ENCODE data around the gene LSR.

LSR gene

DNA sequence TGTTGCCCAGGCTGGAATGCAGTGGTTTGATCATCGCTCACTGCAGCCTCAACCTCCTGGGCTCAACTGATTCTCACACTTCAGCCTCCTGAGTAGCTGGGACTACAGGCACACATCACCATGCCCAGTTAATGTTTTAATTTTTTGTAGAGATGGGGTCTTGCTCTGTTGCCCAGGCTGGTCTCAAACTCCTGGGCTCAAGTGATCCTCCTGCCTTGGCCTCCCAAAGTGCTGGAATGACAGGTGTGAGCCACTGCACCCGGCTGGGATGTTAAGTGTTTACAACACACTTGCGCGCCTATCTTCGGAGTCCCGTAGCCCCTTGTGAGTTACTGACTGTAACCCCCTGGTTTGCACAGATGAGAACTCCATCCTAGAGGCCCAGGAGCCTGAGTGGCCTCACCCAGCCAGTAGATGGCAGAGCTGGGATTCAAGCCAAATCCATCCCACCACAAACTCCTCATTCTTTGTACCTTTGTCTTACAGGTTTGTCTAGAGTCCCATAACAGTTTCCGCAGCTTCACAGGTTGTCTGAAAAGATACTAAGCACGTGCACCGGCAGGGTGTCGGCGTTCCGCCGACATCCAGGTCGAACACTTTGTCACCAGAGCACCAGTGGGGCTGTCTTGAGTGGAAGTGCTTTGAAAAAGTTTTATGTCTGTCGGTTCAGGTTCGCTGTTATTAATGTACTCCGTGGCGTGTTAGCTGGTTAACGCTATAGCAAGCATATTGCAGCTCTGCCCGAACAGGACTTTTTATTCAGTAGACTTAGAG is 57.9 kb downstream of the LSR start:
- no peak for DNase-seq

DNA sequence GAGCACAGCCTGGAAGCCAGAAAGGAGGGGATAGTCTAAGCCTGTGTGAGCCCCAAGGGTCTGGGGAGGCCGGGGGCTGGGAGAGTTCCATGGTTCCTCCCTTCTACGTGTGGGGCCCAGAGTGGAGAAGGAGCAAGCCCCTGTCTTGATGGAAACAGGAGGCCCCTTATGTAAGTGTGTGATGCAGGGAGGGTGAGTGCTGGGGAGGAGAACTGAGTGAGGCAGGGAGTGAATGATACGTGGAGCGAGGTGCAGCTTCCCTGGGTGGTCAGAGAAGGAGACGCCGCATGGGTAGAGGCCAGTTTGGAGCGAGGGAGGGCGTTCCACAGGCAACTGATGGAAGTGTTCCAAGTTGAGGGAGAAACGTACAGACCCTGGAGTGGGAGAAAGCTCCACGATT is 59.1 kb downstream of the LSR start:
- DNase-seq: no peak

DNA sequence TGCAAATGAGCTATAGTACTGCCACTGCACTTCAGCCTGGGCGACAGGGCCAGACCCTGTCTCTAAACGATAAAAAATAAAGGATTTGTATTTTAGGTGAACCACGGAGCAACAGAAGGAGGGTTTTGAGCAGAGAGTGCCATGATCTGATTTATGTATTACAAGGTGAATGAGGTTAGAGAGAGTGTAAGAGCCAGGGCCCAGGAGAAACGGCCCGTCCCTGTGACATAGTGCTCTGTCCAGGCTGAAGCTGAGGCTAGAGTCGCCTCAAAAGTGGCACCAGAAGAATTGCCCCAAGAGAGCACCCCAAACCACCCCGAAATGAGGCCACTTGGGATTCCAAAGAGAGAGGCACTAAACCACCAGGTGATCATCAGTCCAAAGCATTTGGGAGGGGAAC is 60.1 kb downstream of the LSR start:
- DNase-seq: no peak

DNA sequence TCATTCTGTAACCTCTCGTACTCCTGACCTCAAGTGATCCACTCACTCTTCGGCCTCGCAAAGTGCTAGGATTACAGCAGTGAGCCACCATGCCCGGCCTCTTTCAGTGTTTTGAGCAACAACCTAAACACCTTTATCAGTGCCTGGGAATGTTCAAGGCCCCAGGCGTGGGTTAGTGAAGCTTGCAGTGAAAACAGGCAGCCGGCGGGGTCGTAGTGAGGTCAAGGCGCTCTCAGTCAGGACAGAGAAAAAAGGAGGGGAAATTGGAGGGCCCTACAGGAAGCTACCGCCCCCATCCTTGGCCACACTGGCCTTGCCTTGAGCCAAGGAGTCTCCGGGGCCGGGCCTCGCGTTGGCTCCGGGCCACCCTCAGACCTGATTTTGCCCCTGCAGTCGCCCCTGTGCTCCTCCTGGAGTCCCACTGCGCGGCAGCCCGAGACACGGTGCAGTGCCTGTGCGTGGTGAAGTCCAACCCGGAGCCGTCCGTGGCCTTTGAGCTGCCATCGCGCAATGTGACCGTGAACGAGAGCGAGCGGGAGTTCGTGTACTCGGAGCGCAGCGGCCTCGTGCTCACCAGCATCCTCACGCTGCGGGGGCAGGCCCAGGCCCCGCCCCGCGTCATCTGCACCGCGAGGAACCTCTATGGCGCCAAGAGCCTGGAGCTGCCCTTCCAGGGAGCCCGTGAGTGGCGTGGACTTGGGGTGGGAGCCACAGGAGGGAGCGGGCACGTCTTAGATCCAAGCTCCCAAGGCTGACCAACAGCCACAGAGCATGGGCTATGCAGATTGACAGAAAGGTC is 60.9 kb downstream of the LSR start:
- DNase-seq: peak; percentile 82

DNA sequence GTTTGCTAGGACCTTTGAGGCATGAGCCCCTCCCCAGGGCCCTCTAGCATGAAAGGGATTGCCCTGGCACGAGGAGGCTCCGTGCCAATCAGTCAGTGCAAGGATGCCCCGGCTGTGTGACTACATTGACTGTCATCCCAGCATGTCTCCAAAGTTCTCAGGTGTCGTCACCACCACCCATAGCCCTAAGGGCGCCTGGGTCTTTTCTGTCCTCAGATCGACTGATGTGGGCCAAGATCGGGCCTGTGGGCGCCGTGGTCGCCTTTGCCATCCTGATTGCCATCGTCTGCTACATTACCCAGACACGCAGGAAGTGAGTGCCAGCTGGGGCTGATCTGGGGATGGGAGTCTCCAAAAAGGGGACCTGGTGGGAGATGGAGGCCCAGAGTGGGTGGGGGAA is 61.5 kb downstream of the LSR start:
- DNase-seq: no peak

DNA sequence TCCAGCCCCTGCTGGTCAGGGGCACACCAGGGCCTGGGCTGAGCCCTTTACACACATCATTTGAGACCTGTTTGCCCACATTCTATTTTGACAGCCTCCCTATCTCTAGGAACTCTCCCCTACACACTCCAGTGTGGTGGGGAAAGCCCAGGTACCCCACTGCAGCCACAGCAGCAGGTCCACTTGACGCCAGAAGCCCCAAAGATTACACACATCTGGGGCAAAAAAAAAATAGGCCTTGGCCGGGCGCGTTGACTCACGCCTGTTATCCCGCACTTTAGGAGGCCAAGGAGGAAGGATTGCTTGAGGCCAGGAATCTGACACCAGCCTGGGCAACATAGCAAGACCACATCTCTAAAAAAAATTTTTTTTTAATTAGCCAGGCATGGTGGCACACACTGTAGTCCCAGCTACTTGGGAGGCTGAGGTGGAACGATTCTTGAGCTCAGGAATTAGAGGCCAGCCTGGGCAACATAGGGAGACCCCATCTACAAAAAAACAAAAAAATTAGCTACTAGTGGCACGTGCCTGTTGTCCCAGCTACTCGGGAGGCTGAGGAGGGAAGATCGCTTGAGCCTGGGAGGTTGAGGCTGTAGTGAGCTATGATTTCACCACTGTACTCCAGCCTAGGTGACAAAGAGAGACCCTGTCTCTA is 62.1 kb downstream of the LSR start:
- DNase-seq: no peak

DNA sequence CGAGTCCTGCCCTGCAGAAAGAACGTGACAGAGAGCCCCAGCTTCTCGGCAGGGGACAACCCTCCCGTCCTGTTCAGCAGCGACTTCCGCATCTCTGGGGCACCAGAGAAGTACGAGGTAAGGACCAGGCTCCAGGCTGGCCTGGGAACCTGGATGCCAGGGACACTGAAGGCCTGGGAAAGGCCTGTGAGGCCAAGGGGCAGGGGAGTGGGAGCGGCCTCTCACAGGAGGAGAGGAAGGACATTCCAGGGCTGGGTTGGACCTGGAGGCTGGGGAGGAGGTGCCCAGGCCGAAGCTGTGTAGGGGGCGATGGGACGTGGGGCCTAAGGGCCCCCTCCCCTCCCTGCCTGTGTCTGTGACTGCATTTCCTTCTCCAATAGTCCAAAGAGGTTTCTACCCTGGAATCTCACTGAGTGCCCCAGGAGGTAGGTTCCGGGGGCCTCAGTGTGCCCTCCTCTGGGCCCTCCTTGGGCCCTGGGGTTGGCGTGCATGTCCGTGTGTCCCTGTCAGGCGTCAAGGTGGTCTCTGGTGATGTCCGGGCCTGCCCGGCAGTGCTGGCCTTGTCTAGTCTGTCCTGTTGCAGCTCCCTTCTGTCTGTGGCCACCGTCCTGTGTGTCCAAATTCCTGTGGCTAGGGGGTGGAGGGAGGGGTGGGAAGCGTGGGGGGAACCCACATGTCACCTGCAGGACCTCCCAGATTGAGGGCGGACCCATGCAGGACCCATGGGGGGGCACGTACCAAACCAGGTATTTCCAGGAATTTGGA is 63.3 kb downstream of the LSR start:
- no peak for DNase-seq

DNA sequence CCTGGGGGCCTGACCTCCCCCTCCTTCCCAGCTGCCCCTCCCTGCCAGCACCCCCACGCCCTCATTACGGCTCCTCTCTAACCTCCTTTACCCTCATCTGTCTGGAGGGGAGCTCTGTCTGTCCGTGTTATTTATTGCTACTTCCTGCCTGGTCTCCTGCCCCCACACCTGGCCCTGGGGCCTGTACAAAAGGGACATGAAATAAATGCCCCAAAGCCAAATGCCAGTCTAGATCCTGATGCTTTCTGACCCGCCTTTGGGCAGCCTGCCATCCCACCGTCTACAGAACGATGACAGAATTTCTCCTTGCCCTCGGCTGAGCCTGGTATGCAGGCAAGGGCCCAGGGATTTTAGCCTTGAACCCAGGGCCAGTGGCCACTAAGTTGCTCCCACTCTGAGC is 64.8 kb downstream of the LSR start:
- no peak for DNase-seq

DNA sequence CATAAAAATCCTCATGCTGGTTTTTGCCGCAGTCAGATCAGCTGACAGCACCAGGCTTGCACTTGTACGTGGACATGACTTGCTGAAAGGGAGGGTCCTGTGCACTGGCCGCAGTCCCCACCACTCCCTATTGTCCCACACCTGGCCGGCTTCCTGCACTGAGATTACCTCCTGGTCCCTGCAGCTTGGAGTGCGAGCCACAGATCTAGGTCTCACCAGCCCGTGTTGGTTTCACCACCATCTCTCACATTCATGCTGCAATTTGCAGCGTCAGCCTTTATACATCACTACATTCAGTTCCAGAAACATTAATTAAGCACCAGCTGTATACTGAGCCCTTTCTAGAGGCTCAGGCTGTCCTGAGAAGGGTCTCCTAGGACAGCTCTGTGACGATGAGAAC is 65.2 kb downstream of the LSR start:
- DNase-seq: no peak

DNA sequence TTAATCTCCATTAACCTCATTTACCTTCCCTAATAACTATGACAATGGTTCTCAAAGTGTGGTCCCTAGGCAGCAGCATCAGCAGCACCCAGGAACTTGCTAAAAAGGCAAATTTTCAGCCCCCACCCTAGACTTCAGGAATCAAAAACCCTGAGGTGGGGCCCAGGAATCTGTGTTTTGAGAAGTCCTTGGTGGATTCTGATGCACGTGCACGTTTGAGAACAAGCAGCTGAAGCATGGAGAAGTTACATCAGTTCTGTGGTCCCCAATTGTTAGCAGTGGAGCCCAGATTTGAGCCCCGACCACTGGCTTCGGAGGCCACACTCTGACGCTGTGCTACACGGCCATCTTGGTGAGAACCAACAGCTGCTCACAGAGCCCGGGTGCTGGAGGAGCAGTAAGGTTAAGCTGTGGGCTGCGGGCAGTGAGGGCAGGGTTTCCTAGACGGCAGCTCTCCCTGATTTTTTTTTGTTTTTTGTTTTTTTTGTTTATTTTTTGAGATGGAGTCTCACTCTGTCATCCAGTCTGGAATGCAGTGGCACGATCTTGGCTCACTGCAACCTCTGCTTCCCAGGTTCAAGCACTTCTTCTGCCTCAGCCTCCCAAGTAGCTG is 66.2 kb downstream of the LSR start:
- no peak for DNase-seq

DNA sequence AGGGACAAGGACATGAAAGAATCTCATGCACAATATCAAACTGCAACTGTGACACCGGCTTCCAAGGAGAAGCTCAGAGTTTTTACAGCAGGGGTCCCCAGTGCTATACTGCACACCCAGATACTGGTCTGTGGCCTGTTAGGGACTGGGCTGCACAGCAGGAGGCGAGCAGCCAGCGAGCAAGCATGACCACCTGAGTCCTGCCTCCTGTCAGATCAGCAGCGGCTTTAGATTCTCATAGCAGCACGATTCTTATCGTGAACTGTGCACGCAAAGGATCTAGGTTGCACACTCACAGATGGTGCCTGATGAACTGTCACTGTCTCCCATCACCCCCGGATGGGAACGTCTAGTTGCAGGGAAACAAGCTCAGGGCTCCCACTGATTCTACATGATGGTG is 67.1 kb downstream of the LSR start:
- DNase-seq: peak; percentile 43

DNA sequence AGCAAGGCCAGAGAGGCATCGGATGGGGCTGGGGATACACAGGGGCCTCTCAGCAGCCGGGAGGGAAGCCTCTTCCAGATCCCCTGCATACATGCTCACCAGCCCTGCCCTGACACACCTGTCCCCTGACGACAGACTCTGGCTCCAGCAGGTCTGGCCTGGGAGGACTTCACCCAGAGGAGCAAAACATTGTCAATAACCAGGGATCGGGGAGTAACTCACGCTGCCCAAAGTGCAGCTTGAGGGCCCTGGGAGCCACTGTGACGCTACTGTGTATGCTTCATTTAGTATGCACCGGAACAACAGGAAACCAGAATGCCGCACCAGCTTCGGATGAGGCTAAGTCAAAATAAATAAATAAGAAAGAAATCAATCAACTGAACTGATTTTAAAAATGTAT is 67.8 kb downstream of the LSR start:
- no peak for DNase-seq

Data from eye (tissue), 1 donor.